Activated T-cell treated with anti-CD3 and anti-CD28 coated beads for 24 hours (primary cell): ENCODE data around the gene CCL3.
"Not testable (repeated sequence)": the region's sequence is repeated elsewhere in the genome, so short reads cannot be mapped to it uniquely, and the experiment has no call there.

ENCODE experiments used
- DNase-seq: peaks from one replicate; pipeline ENCODE4 v3.0.0-alpha.2; 2020; ENCODE audit warnings: low read depth

CCL3 gene

DNA sequence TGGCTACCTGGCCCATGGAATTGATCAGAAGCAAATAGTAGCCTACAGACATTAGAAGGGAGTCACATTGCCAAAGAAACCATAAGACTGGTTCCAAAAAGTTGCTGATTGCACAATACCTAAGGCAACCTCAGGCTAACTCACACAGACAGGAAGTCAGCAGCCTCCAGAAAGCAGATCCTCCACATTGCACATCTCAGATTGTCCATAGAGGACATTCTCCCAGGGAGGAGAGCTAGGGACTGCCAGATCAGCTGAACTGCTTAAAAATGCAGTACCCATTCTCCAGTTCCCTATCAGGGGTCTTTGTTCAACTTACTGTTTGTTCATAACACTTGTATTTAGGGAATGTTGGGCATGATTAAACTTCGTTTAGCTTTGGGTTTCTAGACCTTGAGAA, 4.2 kb downstream of the CCL3 start:
- no peak for DNase-seq

DNA sequence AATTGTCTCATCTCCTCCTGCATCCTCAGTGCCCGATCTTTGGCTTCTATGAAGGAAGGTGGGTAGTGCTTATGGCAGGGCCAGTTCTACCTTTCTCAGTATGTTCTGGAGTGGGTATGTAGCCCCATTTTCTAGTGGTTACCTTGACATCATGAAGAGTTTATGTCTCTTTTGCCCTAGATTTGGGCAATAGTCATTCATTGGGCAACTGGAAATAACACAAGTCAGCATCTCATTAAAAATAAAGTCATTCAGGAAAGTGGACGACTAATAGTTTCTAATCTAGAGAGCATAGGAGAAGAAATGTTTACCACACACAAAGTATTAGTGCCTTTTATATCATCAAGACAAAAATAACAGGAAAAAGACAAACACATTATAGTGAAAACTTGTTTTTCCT, 6.3 kb downstream of the CCL3 start:
- not testable (repeated sequence) for DNase-seq

DNA sequence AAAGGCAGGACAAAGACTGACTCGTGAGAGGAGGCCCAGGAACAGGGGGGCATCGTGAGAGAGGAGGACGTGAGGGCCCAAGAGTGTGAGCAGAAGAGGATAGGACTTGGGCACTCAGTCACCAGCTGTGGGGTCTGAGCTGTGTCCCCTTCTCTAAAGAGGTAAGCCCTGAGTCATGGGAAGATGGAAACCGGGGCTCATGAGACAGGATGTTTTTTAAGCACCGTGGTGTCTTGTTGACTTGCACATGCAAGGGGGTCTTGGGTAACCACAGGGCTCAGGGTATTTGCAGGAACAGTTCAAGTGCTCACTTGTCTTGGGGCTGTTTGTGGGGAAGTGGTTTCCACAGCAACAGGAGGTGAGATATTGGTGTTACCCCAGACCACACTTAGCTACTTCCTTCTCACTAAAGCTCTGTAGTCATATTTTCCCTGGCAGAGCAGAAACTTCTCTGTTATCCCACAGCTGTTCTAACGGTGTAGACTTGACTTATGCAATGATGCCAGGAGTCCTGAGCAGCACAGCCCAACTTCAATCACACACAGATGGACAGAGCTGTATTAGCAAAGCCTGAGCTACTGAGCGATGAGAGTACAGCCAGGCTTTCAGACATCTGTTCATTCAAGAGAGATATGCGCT, 7.3 kb downstream of the CCL3 start:
- DNase-seq = peak; percentile 40

DNA sequence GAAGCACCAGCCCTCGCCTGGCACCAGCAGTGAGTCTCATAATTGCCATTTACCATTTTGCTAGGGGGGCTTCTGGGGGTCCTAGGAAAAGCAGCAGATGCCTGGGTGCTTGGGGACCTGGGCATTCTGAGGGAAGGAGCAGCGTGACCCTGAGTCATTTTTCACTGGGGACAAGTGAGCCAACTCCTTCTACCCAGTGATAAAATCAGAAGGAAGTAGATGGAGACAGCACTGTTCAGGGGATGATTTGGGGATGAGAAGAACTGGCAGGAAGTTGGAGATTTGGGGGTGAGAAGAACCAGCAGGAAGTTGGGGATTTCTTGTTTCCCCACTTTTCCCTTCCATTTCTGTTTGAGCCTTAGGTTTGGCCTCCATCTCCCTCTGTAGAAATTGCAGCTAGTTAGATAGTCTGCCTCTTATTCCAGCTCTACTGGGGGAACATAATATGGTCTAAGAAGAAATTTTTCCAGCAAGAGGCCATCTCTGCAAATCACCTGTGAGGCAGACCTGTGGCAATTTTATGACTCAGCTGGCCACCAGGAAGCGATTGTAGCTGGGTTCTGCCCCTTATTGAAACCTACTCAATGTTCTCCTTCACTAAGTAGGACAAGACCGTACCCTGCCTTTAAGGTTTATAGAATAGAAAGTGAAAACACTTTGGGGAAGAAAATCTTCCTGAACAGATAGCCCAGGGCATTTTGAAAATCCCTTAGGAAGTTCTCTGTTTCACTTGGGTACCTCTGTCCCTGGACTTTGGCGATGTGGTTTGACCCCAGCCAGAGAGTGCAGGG, 8.1 kb downstream of the CCL3 start:
- not testable (repeated sequence) for DNase-seq

DNA sequence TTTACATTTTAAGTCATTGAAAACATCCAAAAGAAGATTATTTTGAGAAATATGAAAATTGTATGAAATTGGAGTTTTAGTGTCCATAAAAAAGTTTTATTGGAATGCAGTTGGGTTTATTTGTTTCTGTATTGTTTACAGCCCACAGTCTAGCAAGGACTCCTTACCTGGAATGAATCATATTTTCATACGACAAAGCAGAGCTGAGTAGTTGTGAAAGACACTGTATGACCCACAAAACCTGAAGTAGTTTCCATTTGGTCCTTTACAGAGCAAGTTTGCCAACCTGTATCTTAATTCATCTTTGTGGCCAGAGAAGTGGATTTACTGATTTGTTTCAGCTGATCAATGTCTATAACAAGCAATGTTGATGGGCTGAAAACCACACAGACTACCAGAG, 15.6 kb downstream of the CCL3 start:
- no peak for DNase-seq

DNA sequence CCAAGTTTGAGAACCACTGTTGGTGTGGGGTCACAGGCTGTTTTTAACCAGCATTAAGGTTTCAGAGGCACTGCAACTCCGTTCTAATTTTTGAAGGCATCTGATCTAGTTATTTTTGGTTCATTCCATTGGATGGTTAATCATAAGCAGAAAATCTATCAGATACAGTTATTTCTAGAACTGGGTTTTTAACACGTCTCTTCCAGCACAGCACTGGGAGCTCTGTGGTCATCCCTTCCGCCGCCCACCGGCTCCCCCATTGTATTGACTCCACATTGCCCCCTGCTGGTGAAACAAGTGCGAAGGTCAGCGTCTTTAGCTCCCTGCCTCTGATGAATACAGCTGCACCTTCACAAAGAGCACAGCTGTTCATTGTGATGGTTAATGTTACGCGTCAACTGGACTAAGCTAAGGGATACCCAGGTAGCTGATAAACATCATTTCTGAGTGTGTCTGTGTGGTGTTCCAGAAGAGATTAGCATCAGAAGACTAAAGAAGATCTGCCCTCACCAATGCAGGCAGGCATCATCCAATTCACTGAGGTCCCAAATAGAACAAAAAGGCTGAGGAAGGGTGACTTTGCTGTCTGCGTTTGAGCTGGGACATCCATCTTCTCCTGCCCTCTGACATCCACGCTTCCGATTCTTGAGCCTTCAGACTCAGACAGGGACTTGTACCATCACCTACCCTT, 17.4 kb downstream of the CCL3 start:
- DNase-seq = peak; percentile 66

DNA sequence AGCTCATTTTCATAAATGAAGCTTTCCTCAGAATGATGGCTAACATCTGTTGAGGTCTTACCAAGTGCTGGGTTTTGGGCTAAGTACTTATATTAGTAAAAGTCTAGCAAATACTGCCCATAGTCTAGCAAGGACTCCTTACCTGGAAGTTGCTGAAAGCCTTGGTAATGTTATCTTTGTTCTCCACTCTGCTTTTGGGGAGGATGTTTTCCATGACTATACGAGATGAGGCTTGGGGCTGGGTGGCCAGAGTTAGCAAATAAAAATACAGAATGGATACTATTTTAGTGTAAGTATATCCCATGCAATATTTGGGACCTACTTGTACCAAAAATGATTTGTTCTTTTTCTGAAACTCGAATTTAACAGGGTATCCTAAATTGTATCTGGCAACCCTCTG, 18.2 kb downstream of the CCL3 start:
- DNase-seq = no peak

DNA sequence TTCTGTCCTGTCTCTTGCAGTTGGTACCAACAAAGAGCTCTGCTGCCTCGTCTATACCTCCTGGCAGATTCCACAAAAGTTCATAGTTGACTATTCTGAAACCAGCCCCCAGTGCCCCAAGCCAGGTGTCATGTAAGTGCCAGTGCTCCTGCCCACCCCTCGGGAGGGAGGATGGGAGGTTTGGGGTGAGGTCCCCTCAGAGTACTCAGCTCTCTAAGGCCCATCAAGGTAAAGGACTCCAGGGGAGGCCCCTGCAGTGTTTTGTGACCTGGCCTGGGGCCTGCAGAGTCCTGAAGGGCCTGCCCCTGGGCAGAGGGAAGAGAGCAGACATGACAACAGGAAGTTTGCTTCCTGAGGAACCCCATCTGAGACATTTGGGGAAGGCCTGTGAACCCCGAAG, 19.5 kb downstream of the CCL3 start:
- DNase-seq = no peak

DNA sequence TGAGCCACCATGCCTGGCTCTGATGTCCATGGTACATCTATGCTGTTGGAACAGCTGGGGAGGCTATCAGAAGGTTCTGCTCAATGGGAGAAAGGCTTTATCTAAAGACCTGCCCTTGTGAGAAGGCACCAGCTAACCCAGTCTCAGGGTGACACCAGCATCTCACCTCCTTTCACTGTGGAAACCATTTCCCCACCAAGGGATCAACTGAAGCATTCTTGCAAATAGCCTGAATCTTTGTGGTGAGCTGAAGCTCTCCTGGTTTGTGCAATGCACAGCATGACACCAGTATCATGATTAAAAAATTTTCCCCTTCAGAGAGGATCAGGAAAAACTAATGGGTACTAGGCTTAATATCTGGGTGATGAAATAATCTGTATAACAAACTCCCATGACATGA, 20.8 kb downstream of the CCL3 start:
- no peak for DNase-seq

DNA sequence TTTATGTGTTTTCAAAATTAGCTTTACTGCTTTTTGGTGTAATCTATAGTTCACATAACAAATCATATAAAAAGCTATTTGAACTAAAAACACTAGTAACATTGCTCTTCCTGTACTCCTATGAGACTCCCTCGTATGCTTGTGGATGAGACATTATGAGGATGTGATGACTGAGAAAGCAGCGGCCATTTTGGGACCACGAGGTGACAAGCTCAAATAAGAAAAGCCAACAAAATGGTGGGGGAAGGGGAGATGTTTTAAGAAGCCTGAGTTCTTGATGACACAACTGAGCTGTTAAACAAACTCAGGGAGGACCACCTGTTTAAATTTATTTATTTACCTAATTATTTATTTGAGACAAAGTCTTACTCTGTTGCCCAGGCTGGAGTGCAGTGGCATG, 21.4 kb downstream of the CCL3 start:
- DNase-seq = no peak

DNA sequence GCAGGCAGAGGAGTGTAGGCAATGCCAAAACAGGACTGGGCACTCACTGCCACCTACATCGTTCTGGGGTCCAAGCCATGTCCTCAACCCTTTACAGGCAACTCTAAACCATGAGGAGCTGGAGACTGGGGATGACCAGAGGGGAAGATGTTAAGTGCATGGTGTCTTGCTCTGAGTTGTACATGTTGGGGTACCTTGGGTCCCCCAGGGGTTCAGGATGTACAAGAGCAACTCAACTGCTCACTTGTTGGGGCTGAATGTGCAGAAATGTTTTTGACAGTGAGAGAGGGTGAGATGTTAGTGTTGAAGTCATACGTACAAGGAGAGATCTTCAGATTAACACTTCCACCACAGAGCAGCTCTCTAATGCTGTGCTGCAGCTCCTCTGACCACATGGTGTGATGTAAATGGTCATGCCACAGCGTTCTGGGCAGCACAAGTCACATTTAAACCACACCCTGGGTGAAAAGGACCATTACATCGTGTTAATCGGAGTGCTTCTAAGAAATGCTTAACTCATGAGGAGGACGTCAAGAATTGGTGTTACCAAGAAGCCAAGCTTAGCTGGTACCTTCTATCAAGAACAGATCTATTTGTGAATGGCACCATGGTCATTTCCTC, 23.5 kb downstream of the CCL3 start:
- DNase-seq = no peak

DNA sequence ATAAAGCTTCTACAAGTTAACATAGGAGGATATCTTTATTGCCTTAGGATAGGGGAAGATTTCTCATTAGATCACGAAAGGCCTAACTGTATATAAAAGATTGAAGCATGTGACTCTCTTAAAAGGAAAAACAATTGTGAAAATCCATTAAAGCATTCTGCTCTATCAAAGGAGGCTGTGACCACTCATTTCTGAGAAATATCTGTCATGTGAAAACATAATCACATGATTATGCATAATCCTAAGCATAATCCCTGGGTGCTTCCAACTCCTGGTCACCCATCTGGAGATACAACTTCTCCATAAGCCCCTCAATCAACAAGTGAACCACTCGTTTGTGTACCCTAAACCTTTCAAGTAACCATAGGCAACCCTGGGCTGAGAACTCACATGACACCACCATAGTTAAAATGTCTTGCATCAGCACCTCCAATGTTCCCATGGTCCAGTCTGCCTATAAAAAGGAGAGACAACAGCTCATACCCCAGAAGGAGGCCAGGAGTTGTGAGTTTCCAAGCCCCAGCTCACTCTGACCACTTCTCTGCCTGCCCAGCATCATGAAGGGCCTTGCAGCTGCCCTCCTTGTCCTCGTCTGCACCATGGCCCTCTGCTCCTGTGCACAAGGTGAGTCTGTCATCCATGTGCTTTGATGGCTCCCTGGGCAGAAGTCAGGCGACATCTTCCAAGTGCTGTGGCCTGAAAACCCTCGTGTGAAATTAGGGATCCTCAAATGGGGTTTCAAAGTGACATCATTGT, 26.0 kb downstream of the CCL3 start, which contains the start of gene CCL18:
Gene CCL18, plus strand, starts transcription at position 487 of the 756 bp plus-strand sequence. Its CDS starts 71 bp downstream, at position 558.
- no peak for DNase-seq

DNA sequence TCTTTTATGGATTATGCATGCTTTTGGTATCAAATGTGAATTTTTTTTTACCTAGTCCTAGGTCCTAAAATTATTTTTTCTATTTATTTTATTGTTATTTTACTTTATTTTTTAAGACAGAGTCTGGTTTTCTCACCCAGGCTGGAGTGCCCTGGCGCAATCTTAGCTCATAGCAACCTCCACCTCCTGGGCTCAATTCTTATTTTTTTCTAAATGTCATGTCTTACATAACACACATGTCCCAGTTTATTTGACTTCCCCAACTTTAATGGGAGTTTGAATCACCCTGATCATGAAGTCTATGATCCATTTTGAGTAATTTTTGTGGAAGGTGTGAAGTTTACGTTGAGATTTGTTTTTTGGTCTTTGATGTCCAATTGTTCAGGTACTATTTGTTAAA, 29.1 kb downstream of the CCL3 start:
- no peak for DNase-seq

DNA sequence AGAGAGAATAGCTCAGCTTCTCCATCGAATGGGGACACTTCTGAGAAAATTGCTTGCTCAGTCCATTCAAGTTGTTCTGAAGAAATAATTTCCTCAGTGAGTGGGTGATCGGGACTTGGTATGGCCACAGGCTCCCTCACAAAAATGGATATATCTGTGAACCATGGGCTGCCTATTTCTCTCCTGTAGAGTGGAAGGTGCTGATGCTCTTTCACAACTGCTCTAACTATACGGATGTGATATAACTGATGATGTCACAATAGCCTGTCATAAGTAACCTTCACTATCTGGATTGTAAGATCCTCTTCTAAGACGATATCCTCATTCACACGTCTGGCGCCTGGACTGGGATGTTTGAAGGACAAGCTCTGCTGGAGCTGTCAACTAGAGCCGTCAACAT, 30.5 kb downstream of the CCL3 start:
- no peak for DNase-seq

DNA sequence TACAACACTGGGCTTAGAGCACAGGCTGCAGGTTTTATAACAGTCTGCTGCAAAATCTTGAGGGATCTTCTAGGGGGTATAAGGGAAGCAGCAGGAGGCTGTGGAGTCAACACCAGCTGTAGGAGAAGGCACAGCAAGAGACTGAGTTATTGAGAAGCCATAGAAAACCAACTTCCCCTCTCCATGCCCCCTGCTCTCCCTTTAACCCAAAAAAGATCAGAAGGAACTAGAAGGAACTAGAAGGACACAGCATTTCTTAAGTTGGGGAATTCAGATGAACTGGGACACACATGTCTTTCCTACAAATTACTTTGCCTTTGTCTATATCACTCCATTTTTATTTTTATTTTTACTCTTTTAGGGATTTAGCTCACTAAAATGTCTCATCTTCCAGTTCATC, 32.0 kb downstream of the CCL3 start:
- no peak for DNase-seq

DNA sequence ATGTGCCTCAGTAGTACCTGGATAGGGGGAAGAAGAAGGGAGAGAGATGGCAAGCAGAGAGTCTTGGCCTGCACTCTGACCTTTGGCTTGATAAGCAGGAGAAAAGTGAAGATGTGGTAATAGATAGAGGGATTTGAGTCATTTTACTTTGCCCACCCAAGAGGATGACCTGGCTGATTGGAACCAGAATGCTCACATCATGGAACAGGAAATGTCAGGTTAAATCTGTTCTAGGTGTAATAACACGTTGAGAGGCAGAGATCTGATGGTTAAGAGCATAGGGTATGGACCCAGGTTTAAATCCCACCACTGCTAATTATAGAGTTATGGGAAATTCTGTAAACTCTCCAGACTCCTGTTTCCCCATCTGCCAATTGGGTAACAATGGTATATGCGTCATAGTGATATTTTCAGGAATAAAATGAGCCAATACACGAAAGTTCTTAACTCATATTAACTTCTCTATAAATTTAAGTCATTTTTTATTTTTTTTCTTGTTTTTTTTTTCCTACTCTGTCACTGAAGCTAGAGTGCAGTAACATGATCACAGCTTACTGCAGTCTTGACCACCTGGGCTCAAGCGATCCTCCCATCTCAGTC, 33.9 kb downstream of the CCL3 start:
- no peak for DNase-seq

DNA sequence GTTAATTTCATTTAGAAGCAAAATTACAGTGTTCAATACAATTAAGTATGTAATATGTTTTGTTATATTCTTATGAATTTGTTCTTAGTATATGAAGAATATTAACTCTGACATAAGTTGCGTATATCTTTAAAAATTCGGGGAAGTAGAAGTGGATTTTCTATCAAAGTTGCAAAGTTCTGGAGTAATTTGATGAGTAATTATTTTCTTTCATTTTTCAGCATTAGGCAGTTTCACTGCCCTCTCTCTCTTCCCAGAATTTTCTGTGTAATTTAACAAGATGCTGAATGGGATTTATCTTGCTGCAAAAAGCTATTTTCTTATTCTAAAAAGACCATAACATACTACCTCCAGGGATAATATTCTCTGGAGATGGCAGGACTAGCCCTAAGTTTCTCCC, 34.8 kb downstream of the CCL3 start:
- no peak for DNase-seq

DNA sequence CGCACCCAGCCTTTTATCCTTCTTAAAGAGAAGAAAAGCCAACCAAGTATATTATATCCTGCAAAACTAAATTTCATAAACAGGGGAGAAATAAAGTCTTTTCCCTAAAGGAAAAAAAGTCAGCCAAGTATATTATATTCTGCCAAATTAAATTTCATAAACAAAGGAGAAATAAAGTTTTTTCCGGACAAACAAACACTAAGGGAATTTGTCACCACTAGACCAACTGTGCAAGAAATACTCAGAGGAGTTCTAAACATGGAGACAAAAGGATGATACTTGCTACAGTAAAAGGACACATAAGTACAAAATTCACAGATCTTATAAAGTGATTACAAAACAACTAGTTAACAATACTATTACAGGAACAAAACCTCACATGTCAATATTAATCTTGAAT, 40.3 kb downstream of the CCL3 start:
- no peak for DNase-seq

DNA sequence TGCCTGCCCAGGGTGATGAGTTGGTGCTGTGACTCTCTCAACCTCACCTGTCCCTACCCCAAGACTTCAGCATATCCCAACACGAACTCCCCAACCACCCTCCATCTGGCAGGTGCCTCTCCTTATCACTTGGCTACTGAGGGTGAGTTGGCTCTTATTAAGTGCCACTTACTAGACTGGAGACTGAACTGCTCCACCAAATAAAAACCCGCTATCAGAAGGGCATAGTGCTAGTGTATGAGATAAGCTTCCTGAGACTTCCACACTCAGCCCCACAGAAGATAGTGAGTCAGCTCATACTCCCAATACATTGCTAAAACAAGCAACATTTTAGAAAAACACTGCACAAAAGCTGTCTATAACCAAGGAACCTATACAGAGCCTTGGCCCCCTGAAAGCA, 41.9 kb downstream of the CCL3 start:
- DNase-seq = no peak
